Heart left ventricle (tissue), 13 donors: ENCODE measurements around the gene ATP7B.

Experiments used
- CTCF ChIP-seq, 12 donors: fragments of 200-600 bp; sonication (generic) in 4 of 12; IDR thresholded peaks; one replicate each; pipeline versions ENCODE4 v1.5.0 to v1.8.0; 2018 to 2022; ENCODE audit warnings: antibody characterized with exemption in 12 of 12, mild to moderate bottlenecking in 5 of 12
- POLR2A ChIP-seq, 2 donors: fragments of 450-650 bp; IDR thresholded peaks; one replicate each; pipeline ENCODE4 v1.6.1; 2017; ENCODE audit warnings: antibody characterized with exemption in 2 of 2, mild to moderate bottlenecking in 2 of 2, moderate library complexity in 2 of 2
- donor health status: ischemic (EF 13 %, LVEDD 7.1; RV severe dilation, severe dysfunction).
- donor health status: DM: no; HTN: yes; CAD: no.
- donor health status: DM: no; HTN: no; CAD: no.
- donor health status: ischemic (EF 25% LVEDD 6.9; RV normal size, moderate dysfunction).
- donor health status: ischemic (EF 25% LVEDD 5.7; RV mildly dilated, moderate dysfunction).
- donor health status: ischemic (EF 35%, LVEDD 5.7; RV mildly dilated, moderate dysfunction).
- donor health status: nonischemic (EF 11% LVEDD 7.7; RV severe dilation, severe dysfunction).
- donor health status: DM: yes; HTN: yes; CAD: no.
- donor health status: PGD.
- donor health status: ischemic (EF 29% LVEDD 5.4; RV normal size, mild dysfunction).
- donor health status: nonischemic (EF 23%, LVEDD 6.1; RV moderate dilation, normal function).

GRCh38 chr13:51944428-51944827, 66.8 kb downstream of the ATP7B start:
- TF ChIP-seq CTCF (IDR thresholded peaks at IDR 0.05) (no peak), POLR2A (IDR thresholded peaks at IDR 0.05) (no peak)
